Globus pallidus (tissue), 1 donor: ENCODE measurements around the gene WDR59.
A peak's percentile ranks its signal among the peaks of the same experiment; 100 is the strongest.
"Not testable (repeated sequence)": the region's sequence is repeated elsewhere in the genome, so short reads cannot be mapped to it uniquely, and the experiment has no call there.

Experiments used
- DNase-seq: peaks from one replicate; pipeline ENCODE4 v3.0.0-alpha.2; 2015; ENCODE audit warnings: low spot score

Gene WDR59

DNA sequence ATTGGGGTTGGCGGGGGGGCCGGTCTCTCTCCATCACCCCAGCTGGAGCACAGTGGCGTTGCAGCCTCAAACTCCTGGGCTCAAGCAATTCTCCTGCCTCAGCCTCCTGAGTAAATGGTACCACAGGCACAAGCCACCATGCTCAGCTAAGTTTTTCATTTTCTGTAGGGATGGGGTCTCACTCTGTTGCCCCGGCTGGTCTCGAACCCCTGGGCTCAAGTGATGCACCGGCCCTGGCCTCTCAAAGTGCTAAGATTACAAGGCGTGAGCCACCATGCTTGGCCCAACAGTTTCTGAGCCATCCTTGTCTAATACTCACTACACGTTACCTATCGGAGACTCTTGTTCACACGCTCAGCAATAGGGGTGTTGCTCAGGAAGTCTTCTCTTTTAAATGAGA is 11.6 kb downstream of the WDR59 start:
- no peak for DNase-seq

DNA sequence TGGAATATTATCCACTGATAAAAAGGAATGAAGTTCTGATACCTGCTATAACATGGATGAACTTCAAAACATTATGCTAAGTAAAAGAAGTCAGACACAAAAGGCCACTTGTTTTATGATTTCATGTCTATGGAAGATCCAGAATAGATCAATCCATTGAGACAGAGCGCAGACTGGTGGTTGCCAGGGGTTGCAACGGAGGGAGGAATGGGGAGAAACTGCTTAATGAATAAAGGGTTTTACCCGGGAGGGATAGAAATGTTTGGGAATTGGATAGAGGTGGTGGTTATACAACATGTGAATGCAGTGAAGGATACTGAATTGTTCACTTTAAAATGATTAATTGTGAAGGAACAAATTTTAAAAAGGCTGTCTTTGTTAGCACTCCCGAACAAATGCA is 30.2 kb downstream of the WDR59 start:
- peak; percentile 69 for DNase-seq

DNA sequence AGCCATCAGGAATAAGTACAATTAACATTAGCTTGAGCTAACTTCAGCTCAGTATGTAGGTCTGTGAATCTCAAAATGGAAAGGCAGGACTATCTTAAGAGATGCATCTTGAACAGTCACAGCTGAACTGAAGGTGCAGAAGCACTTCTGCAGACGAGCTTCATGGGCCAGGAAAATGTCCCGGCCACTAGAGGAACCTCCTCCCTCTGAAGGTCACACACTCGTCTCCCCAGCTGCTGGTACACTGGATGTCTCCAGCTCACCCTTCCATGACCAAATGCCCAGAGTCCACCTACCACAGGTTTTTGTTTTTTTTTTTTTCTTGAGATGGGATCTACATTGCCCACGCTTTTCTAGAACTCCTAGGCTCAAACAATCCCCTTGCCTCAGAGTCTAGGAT is 33.2 kb downstream of the WDR59 start:
- no peak for DNase-seq

DNA sequence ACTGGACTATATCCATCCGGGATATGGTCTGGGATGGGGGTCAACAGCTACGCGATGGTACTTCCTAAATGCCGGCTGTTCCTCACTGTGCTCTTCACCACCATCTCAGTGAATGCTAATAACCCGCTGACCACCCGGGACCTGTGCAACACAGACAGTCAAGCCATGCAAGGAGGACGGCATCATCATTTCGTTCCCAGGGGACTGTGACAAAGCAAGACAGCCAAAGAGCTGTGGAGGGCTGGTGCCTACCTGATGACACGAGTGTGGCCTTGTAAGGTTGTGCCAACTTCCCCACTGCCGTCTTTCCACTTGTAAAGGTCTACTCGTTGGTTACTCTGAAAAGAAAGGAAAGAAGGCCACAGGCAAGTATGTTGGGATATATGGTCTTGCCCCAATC is 33.7 kb downstream of the WDR59 start:
- DNase-seq = no peak

DNA sequence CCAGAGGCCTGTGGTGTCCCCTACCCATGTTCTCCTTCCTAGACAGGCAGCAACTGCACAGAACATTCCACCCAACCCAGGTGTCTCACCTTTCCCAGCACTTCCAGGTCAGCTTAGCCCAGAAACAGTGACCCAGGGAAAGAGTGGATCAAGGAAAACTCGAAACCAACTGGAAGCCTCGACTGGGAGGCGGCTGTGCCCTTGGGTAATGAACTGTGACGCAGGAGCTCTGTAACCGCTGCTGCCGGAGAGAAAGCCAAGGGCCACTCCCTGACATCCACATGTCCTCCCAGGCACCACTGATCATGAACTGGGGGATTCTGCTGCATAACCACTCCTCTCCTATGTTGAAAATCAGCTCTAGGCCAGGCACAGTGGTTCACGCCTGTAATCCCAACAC is 34.4 kb downstream of the WDR59 start:
- DNase-seq = no peak

DNA sequence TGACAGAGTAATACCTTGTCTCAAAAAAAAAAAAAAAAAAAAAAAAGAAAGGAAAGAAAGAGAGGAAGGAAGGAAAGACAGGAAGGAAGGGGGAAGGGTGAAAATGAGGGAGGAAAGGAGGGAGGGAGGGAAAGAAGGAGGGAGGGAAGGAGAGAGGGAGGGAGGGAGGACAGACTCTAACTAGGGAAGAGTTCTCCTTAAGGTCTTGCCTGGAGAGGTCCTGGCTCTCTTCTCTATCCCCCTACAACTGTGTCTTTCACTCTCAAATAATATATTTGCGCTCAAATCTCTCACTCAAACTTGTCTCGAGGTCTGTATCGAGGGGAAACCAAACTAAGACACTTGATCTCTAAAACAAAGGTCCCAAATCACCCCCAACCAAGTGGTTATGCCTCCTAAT is 35.6 kb downstream of the WDR59 start:
- no peak for DNase-seq

DNA sequence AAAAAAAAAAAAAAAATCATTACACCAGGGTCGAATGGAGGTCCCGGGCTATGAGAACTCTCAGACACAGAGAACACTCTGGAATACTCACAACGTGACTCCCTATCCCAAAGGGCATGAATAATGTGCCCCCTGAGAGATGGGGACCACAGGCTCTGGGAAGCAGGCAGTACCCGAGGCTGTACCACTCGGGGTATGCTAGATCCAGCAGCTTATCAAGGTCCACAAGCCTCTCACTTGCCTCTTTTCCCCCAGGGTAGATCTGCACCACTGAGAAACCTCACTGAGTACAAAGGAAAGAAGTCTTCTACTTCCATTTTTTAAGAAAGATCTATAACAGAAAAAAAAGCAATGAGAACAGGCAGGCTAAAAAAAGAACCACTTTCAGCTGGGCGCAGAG is 40.5 kb downstream of the WDR59 start:
- no peak for DNase-seq

DNA sequence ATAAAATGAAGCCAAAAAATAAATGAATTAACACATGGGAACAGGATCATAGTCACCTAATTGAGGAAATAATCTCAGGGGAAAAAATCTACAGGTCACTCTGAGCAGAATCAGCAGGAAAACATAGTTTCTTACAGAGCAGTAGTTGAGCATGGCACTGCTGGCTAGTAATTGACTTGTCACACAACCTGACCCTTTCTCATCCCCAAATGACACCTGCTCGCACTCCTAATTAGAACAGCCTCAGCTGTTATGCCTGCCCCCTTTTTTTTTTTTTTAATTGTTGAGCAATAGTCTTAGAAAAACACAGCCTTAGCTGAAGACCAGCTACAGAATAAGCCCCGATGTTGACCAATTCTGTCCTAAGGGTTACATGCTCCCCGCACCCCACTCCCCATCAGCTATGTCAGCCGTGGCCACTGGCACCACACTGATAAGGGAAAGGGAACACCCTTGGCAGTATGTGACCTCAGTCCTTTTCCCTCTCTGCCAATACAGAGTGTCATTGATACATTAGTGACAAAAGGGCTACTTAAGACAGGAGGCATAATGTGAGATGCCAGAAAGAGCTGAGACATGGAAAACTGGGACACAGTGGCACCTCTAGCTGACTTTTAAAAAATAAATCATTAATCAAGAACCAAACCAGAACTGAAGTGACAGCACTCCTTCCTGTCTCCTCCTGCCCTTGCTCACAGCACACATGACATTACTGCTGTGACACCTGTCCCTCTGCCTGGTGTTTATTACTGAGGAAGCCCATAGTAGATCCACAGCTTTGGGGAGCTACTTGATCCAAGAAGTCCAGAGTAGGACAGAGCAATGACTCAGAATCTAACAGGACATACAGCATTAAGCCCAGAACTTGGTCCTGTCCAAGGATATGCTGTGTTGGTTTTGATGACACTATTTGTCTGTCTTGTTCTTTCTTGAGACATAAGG is 41.7 kb downstream of the WDR59 start:
- no peak for DNase-seq

DNA sequence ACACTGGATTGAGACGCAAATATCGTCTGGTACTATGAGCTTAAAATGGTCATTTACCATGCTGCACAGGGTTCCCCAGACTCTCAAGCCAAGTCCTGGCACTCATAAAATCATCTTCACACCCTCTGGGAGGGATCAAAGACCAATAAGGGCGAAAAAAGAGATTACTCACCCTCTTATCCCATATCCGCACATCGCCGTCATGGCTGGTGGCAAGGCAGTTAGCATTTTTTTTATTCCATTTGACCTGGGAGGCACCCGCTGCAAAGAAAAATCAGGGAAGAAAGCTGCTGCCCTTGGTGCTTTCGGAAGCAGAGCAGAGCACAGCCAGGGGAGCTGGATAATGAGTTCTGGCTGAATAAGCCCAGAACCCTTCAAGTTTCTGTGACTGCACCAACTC is 42.4 kb downstream of the WDR59 start:
- DNase-seq = no peak

DNA sequence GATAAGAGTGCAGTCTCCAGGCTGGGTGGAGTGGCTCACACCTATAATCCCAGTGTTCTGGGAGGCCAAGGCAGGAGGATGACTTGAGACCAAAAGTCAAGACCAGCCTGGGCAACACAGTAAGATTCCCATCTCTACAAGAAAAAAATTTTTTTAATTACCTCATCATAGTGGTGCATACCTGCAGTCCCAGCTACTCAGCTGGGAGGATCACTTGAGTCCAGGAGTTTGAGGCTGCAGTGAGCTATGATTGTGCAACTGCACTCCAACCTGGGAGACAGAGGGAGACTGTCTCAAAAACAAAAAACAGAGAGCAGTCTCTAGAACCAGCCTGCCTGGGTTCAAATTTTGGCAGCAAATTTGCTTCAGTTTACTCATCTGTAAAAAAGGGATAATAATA is 45.2 kb downstream of the WDR59 start:
- DNase-seq = no peak

DNA sequence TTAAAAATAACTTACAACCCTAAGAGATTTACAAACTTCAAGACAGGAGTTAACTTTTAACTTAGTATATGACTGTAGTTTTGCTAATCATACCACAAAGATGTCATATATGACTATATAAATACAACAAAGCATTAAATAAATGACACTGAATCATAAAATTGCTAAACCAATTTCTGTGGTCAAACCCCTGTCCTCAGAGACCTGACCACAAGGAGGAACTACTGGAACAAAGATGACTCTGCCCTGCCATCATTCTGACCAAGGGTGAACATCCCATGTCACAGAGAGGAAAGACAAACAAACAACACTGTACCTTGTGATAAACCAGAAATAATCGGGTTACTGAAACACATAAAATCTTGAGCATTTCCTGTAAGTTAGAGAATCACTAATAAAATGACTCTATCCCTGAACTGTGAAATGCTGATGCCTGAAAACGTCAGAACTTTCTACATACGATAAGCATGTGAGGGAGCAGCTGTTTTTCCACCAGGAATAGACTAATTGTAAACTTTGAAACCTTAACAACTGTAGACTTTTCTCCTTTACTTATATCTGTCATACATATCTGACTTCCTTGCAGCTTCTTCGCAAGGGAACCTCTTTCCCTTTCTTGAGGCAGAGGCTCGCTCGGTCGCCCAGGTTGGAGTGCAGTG is 47.9 kb downstream of the WDR59 start:
- no peak for DNase-seq

DNA sequence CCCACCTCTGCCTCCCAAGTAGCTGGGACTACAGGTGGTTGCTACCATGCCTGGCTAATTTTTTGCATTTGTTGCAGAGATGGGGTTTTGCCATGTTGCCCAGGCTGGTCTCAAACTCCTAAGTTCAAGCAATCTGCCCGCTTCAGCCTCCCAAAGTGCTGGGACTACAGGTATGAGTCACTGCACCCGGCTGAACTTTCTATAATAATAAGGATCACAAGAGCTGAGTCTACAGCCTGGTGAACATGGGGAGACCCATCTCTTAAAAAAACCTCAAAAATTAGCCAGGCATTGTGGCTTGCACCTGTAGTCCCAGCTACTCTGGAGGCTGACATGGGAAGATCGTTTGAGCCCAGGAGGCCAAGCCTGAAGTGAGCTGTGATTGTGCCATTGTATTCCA is 53.5 kb downstream of the WDR59 start:
- DNase-seq = no peak

DNA sequence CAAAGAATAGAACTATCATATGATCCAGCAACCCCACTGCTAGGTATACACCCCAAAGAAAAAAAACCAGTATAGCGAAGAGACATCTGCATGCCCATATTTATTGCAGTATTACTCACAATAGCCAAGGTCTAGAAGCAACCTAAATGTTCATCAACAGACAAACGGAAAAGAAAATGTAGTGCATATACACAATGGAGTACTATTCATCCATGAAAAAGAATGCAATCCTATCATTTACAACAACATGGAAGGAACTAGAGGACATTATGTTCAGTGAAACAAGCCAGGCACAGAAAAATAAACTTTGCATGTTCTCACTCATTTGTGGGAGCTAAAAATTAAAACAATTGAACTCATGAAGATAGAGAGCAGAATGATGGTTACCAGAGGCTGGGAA is 55.3 kb downstream of the WDR59 start:
- DNase-seq = no peak

DNA sequence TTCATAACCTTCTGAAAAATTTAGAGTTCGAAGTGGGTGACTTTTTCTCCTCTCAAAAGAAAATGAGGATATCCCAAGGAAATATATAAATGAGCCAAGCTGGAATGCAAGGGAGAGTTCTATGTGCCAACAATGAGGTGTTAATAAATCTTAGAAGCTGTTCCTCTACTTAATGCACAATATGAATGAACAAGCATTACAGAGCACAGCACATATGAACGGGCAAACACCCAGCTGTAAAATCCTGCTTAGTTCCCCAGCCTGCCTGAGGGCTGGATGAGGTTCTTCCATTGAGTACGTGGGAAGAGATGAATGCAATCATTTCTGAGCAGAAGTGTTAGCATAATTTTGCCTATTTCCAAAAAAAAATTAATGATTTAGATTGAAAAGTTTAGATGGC is 58.1 kb downstream of the WDR59 start:
- DNase-seq = no peak

DNA sequence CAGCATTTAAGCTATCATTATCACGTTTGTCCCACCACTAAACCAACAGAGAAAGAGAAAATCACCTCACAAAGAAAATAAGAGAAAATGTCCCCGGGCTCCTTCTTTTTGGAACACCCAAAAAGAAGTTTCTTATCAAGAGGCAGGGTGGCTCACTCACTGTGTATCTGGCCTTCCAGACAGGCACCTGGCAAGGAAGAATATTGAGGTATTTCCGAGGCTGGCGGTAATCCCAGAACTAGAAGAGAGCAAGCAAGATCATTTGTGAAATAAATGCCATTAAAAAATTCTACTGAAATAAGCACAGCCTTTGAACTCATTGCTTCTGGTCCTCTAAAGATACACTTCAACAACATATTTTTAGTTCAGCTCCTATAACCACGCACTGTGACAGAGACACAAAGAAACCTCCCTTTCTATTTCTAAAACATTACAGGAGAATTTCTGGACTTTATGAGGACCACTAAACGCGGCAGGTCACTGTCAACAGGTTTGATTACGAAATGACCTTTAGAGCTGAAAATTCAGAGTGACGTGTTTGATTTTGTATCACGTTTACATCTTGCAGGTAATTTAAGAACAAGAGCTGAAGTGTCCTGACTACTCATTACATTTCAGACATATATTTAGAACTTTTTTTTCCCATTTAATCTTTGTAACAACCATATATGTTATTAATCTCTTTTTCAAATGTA is 61.0 kb downstream of the WDR59 start:
- DNase-seq = no peak

DNA sequence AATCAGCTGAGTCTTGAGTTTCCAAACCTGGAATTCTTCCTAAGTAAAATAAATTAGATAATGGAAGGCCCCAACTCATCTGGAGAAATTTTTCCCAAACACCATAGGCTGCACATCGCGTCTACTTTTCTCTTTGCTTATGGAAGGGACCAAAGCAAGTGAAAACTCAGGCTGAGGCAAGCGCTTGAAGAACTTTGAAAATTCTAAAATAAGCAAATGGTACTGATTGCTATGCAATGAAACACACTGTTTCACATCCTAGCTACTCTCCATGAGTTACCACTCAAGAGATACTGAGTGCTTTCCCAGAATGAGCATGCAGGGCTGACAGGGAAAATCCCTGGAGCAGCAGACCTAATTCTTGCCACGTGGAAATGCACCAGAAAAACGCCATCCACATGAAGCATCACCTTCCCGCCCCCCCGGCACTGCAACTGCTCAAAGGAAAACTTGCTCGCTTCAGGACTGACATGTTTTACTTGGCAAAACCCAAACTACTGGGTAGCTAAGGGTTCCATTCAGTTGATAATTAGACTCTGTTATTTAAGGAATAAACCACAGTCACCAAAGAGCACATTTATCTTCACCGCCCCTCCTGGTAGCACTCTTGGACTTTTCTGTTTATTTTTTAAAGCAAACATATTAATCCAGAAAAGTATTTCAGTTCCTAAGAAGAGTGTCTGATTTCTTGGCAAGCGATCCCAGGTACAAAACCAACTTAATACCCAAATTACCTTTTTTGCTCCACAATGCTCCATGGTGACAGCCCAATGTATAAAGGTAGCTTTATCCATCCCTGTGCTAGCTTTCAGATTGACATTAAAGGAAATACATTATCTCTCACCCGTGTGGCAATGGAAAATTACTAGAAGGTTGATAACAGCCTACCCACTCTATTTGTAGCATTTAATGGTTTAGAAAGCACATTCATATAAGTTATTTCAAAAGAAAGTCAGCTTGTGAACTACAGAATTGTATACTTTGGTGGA is 62.5 kb downstream of the WDR59 start:
- DNase-seq = no peak

DNA sequence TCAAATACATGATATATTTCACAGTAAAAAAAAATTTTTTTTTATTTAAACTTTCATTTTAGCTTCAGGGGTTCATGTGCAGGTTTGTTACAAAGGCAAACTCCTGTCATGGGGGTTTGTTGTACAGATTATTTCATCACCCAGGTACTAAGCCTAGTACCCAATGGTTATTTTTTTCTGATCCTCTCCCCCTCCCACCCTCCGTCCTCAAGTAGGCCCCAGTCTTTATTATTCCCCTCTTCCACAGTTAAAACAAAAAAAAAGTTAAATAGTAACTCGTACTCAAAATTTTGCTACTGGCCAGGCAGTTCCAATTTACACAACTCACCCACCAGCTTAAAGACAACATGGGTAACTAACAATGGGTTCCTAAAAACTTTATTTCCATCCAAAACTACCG is 63.9 kb downstream of the WDR59 start:
- DNase-seq = no peak

DNA sequence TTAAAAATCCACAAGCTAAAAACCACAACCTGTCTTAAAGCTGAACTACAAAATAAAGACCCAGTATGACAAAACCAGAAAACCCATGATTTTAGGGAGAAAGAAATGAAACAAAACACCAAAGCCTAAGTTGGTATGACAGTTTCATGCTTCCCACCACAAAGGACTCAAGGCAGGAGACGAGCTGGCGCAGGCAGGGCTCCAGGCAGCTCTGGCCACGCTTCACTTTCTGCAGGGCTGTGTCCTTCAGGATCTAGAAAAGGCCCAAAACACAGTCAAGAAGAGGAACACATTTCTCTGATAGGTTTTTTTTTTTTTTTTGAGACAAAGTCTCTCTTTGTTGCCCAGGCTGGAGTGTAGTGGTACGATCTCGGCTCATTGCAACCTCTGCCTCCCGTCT is 75.3 kb downstream of the WDR59 start:
- DNase-seq = no peak

DNA sequence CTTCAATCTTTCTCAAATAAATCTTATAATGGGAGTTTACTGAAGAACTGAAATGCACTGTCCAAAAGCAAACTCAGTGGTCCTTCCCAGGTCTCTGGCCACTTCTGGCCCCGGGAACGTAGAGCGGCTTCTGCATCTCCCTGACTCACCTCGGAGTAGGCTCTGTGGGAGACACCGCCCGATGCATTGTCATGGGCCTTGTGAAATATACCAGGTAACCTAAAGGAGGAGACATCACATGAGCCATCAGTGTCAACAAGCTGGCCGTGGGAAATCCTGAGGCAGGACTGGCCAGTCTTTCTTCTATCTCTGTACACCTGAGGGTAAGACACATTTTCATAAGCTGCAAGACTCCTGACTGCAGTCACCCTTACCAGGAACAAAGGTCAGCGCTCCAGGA is 76.2 kb downstream of the WDR59 start:
- not testable (repeated sequence) for DNase-seq

DNA sequence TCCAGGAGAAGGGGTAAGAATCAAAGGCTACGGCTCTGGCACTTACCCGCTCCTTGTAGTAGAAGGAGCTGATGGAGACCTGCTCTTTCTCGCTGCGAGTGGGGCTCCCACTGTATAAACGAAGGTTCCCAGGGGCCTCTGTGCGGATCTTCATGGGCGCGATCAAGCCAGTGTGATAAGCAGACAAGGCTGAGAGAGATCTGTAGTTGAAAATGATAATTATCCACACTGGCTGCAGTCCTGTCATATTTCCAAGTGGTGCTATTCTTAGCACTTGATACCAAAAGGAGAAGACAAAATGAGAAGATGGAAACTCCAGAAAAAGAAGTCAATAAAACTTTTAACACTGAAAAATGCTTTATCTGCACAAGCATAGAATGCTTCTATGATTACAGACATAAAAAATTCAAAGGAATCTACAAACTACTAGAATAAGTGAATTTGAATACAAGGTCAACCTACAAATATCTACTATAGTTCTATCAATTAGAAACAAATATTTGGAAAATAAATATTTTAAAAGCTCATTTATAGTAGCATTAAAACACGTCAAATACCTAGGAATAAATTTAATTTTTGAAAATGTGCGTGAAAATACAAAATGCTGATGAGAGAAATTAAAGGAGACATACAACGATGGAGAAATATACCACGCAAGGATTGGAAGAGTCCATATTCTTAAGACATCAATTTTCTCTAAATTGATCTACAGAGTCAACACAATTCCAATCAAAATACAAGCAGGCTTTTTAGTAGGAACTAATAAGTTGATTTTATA is 80.8 kb downstream of the WDR59 start:
- DNase-seq = no peak

DNA sequence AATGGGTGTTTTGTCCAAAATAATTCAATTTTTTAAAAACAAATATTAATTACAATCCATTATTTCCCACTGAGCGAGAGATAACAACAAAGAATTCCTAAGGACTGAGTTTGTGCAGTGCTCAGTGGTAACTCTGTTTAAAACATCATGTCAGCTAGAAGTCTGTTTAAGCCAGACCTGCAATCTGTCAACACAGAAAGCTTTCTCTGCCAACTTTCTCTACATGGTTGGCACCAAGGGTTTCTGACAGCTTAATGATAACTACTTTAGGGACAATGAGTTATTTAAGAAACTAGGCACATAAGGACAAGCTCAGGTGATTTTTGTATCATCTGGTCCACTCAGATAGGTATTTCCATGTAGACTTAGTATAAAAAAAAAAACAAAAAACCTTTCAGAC is 81.8 kb downstream of the WDR59 start:
- DNase-seq = no peak
